Muscle layer of duodenum (tissue), 2 donors: Measurements from ENCODE around the gene HLCS.

ENCODE experiments used
- H3K27ac ChIP-seq: one replicate; pipeline ENCODE4 v1.7.0; 2013; ENCODE audit warnings: mild to moderate bottlenecking, low read length
- H3K27me3 ChIP-seq: one replicate; pipeline ENCODE4 v1.7.0; 2013; ENCODE audit warnings: low read depth, mild to moderate bottlenecking, control low read depth, low read length
- H3K36me3 ChIP-seq, 2 donors: one replicate each; pipeline ENCODE4 v1.7.0; 2013; ENCODE audit warnings: low read length in 2 of 2, control low read depth in 1 of 2, mild to moderate bottlenecking in 1 of 2; ENCODE audit not compliant: insufficient read depth in 2 of 2, control insufficient read depth in 1 of 2
- H3K4me1 ChIP-seq, 2 donors: one replicate each; pipeline ENCODE4 v1.7.0; 2013; ENCODE audit warnings: low read length in 2 of 2, mild to moderate bottlenecking in 2 of 2, control low read depth in 1 of 2, moderate library complexity in 1 of 2; ENCODE audit not compliant: insufficient read depth in 2 of 2, control insufficient read depth in 1 of 2
- H3K4me3 ChIP-seq, 2 donors: one replicate each; pipeline ENCODE4 v1.7.0; 2013; ENCODE audit warnings: low read length in 2 of 2, low read depth in 1 of 2, mild to moderate bottlenecking in 1 of 2
- H3K9me3 ChIP-seq, 2 donors: one replicate each; pipeline ENCODE4 v1.7.0; 2013; ENCODE audit warnings: low read length in 2 of 2, control low read depth in 1 of 2, mild to moderate bottlenecking in 1 of 2; ENCODE audit not compliant: control insufficient read depth in 1 of 2
- donor health status: healthy.

Gene HLCS

DNA sequence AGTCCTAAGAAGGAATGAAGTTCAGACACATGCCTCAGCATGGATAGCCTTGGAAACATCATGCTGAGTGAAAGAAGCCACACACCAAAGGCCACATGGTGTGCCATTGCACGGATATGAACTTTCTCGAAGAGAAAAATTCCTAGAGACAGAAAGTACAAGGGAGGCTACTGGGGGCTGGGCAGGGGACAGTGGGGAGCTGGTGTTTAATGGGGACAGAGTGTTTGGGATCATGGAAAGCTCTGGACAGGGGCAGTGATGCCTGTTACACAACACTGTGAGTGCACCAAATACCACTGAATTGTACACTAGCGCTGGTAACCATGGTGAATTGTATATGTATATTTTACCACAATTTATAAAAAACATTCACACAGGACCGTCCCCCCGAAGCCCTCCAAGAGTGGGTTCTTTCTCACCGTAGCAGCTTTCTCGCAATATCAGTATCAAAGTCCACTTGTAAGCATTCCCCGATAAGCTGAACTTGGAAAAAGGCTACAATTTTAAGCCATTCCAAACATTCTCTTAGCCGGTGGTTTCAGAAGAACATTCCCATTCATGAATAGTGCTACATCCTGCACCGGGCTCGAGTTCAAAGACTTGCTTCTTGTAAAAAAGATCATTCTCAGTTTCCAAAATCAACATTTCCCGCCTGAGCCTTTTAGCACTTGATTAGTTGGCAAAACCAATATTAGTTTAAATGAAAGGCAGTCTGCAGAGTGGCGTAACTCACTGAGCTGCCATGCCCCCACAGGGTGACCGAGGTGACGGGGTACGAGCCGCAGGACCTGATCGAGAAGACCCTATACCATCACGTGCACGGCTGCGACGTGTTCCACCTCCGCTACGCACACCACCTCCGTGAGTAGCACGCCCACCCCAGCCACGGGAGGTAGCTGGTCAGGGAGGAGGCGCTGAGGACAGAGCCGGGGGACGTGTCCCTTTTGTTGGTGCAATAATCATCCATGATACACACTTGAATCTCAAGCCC is 235.9 kb downstream of the HLCS start:
- no peaks in the 10 kb centered on the region for H3K4me1 ChIP-seq
- peaks cover 0 to 4% of the 10 kb centered on the region in 2 donors for H3K9me3 ChIP-seq
- no peaks in the 10 kb centered on the region for H3K27me3 ChIP-seq
- no peaks in the 10 kb centered on the region for H3K36me3 ChIP-seq
- no peak overlapping the region for H3K27ac ChIP-seq
- H3K4me3 ChIP-seq = no peak overlapping the region

DNA sequence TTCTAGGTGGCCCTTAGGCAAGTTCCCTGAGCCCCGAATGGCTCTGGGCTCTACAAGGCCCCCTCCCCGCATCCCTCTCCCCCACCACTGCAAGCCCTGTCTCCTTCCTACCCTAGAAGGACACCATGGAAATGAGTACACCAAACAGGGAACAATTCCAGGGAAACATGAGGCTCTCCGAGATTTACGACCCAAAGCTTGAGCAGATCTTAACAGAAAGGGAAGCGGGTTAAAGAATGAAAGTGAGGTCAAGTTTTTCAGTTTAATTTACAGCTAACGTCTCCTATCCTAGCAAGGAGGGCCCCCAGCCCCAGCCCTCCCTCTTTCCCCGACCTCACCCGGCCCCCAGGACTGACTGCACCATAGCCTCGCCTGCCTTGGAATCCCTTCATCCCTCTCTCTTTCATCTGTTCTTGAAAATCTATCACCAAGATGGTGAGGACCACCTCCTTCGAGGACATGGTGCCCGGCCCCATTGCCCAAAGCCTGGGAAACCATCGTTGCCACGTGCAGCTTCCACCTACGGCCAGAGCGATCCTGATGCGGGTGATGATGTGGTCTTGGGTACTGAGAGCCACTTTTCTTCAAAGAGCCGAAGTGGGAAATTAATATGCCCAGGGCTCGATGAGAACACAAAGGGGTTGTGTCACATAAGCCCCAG is 237.0 kb downstream of the HLCS start:
- no peaks in the 10 kb centered on the region for H3K9me3 ChIP-seq
- H3K4me3 ChIP-seq = no peak overlapping the region
- no peaks in the 10 kb centered on the region for H3K4me1 ChIP-seq
- H3K27me3 ChIP-seq = no peaks in the 10 kb centered on the region
- no peak overlapping the region for H3K27ac ChIP-seq
- no peaks in the 10 kb centered on the region for H3K36me3 ChIP-seq

- Histone ChIP-seq H3K36me3 (no peaks in the 10 kb centered on the region), H3K4me1 (no peaks in the 10 kb centered on the region), H3K9me3 (no peaks in the 10 kb centered on the region), H3K27me3 (no peaks in the 10 kb centered on the region), H3K27ac (no peak overlapping the region), H3K4me3 (no peak overlapping the region)
Measured at GRCh38 chr21:36728371-36729111, 237.9 kb downstream of the HLCS start.

- Histone ChIP-seq H3K4me1 (no peaks in the 10 kb centered on the region), H3K27me3 (no peaks in the 10 kb centered on the region), H3K4me3 (no peak overlapping the region), H3K9me3 (no peaks in the 10 kb centered on the region), H3K27ac (no peak overlapping the region), H3K36me3 (no peaks in the 10 kb centered on the region)
Measured at GRCh38 chr21:36727866-36728265, 238.6 kb downstream of the HLCS start.

DNA sequence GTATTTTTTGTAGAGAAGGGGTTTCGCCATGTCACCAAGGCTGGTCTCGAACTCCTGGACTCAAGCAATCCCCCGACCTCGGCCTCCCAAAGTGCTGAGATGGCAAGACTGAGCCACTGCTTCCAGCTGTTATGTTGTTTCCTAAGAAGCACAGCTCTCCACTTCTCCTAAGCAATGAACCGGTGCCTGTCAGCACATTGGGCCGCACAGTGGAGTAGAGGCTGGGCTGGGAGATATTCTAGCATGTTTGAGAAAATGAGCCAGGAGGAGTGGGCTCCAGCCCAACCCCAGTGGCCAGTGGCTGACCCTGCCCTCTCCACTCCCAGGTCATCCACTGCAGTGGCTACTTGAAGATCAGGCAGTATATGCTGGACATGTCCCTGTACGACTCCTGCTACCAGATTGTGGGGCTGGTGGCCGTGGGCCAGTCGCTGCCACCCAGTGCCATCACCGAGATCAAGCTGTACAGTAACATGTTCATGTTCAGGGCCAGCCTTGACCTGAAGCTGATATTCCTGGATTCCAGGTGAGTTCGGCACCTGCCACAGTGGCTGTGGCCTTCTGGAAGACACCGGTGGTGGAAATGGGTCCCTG is 240.6 kb downstream of the HLCS start:
- H3K4me1 ChIP-seq = no peaks in the 10 kb centered on the region
- H3K9me3 ChIP-seq = no peaks in the 10 kb centered on the region
- H3K4me3 ChIP-seq = no peak overlapping the region
- no peaks in the 10 kb centered on the region for H3K27me3 ChIP-seq
- H3K27ac ChIP-seq = no peak overlapping the region
- no peaks in the 10 kb centered on the region for H3K36me3 ChIP-seq

DNA sequence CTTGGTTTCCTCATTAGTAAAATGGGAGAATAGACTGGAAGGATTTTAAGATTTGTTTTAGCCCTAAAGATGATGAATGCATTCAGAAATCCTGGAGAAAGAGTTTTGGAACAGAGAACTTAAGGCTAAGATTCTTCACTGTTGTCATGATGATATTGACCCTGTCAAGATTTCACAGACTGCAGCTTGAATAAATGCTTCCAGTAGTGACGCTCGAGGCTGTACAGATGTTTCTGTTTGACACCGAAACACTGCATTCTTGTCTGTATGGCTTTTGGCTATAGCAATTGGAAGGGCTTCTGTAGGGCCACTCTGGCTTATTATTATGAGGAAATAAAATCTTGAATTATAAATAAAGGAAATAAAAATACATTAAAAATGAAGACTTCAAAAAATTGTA is 241.8 kb downstream of the HLCS start:
- H3K27me3 ChIP-seq = no peaks in the 10 kb centered on the region
- H3K4me1 ChIP-seq = no peaks in the 10 kb centered on the region
- H3K36me3 ChIP-seq = no peaks in the 10 kb centered on the region
- no peak overlapping the region for H3K27ac ChIP-seq
- H3K9me3 ChIP-seq = no peaks in the 10 kb centered on the region
- H3K4me3 ChIP-seq = no peak overlapping the region

GRCh38 chr21:36723371-36723881 is 243.0 kb downstream of the HLCS start:
- Histone ChIP-seq H3K4me1 (no peaks in the 10 kb centered on the region), H3K9me3 (no peaks in the 10 kb centered on the region), H3K4me3 (no peak overlapping the region), H3K27me3 (peaks cover 10% of the 10 kb centered on the region), H3K27ac (no peak overlapping the region), H3K36me3 (no peaks in the 10 kb centered on the region)

GRCh38 chr21:36722370-36723368 is 243.8 kb downstream of the HLCS start:
- Histone ChIP-seq H3K4me3 (no peak overlapping the region), H3K36me3 (no peaks in the 10 kb centered on the region), H3K27me3 (peaks cover 10% of the 10 kb centered on the region), H3K4me1 (no peaks in the 10 kb centered on the region), H3K27ac (no peak overlapping the region), H3K9me3 (no peaks in the 10 kb centered on the region)

- no peaks in the 10 kb centered on the region for H3K9me3 ChIP-seq
- no peak overlapping the region for H3K4me3 ChIP-seq
- peaks cover 10% of the 10 kb centered on the region for H3K27me3 ChIP-seq
- H3K4me1 ChIP-seq = no peaks in the 10 kb centered on the region
- no peaks in the 10 kb centered on the region for H3K36me3 ChIP-seq
- H3K27ac ChIP-seq = no peak overlapping the region
Measured at GRCh38 chr21:36721817-36722216, 244.7 kb downstream of the HLCS start.

GRCh38 chr21:36719614-36720013 is 246.9 kb downstream of the HLCS start:
- no peaks in the 10 kb centered on the region for H3K4me1 ChIP-seq

More at GRCh38 chr21:36719614-36720013, 246.9 kb downstream of the HLCS start:
- Histone ChIP-seq H3K36me3 (no peaks in the 10 kb centered on the region), H3K27ac (peak overlapping the region; percentile 79), H3K9me3 (peaks cover 0 to 4% of the 10 kb centered on the region in 2 donors), H3K4me3 (no peak overlapping the region), H3K27me3 (peaks cover 16% of the 10 kb centered on the region)
